Transverse colon (tissue), 3 donors: Measurements from ENCODE around the gene OSBPL6.

Source experiments
- EP300 ChIP-seq: sonication (generic); formaldehyde crosslinking; IDR thresholded peaks from one replicate; pipeline ENCODE4 v1.6.1; 2017; ENCODE audit warnings: antibody characterized with exemption, low read depth
- TF ChIP-seq, protein P1 (sequence below), 5 experiments: fragments of 200-600 bp in 3 of 5; fragments of 450-650 bp in 2 of 5; sonication (generic) in 3 of 5; IDR thresholded peaks; 1 replicate in 2 of 5; 2 replicates in 3 of 5; pipeline ENCODE4 v1.5.1; 2016 to 2017; ENCODE audit warnings: antibody characterized with exemption in 5 of 5, inconsistent platforms in 3 of 5, mild to moderate bottlenecking in 2 of 5, moderate library complexity in 1 of 5

DNA sequence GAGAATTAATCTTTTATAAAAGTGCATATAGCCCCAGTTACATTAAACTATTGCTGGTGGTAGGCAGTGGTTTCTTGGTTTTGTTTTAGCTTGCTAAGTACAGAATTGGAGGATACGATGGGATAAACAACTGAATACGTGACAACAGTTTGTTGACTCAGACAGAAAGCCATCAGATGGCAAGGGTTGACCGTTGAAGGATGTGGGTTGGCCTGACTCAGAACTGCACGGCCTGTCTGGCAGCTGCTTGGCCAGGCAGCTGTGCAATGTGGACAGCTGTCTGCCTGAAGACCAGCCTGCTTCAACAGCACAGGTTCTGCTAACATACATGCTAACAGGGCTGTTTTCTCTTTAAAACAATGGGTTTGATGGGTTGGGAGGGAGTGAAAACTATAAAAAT lies 210.1 kb downstream of the OSBPL6 start:
- TF ChIP-seq EP300 = no peak
- TF ChIP-seq, protein P1, sequence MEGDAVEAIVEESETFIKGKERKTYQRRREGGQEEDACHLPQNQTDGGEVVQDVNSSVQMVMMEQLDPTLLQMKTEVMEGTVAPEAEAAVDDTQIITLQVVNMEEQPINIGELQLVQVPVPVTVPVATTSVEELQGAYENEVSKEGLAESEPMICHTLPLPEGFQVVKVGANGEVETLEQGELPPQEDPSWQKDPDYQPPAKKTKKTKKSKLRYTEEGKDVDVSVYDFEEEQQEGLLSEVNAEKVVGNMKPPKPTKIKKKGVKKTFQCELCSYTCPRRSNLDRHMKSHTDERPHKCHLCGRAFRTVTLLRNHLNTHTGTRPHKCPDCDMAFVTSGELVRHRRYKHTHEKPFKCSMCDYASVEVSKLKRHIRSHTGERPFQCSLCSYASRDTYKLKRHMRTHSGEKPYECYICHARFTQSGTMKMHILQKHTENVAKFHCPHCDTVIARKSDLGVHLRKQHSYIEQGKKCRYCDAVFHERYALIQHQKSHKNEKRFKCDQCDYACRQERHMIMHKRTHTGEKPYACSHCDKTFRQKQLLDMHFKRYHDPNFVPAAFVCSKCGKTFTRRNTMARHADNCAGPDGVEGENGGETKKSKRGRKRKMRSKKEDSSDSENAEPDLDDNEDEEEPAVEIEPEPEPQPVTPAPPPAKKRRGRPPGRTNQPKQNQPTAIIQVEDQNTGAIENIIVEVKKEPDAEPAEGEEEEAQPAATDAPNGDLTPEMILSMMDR (IDR thresholded peaks at IDR 0.05) = no peak
